HepG2 (cell line): ENCODE measurements around the gene NYNRIN. TPM values are rescaled to one million over a fixed set of nuclear protein-coding genes. Genes with fewer than 3 reads are reported as not detected.

ENCODE experiments used
- ARHGAP35 ChIP-seq: sonication (generic); formaldehyde crosslinking; IDR thresholded peaks from 2 replicates; pipeline ENCODE4 v1.9.0; 2022; ENCODE audit warnings: mild to moderate bottlenecking, inconsistent platforms, moderate library complexity, missing genetic modification reagents, borderline replicate concordance
- MEIS1 ChIP-seq: sonication (generic); formaldehyde crosslinking; IDR thresholded peaks from 2 replicates; pipeline ENCODE4 v1.9.0; 2021; ENCODE audit warnings: mild to moderate bottlenecking, missing genetic modification reagents, moderate library complexity, borderline replicate concordance
- NFE2 ChIP-seq: sonication (generic); formaldehyde crosslinking; IDR thresholded peaks from 2 replicates; pipeline ENCODE4 v1.4.0; 2020; ENCODE audit warnings: missing genetic modification reagents
- NRL ChIP-seq: sonication (generic); formaldehyde crosslinking; IDR thresholded peaks from 2 replicates; pipeline ENCODE4 v1.5.0; 2020; ENCODE audit warnings: missing genetic modification reagents, mild to moderate bottlenecking, moderate library complexity, borderline replicate concordance
- POGZ ChIP-seq: sonication (generic); formaldehyde crosslinking; IDR thresholded peaks from 2 replicates; pipeline ENCODE4 v1.4.0; 2020; ENCODE audit warnings: mild to moderate bottlenecking, missing genetic modification reagents
- RARA ChIP-seq: IDR thresholded peaks from 2 replicates; pipeline ENCODE4 v1.6.1; 2016; ENCODE audit warnings: missing genetic modification reagents, missing compliant biosample characterization
- SNAI1 ChIP-seq: sonication (generic); formaldehyde crosslinking; IDR thresholded peaks from 2 replicates; pipeline ENCODE4 v1.5.0; 2020; ENCODE audit warnings: mild to moderate bottlenecking, missing genetic modification reagents, borderline replicate concordance
- ZNF20 ChIP-seq: sonication (generic); formaldehyde crosslinking; IDR thresholded peaks from 2 replicates; pipeline ENCODE4 v1.4.0; 2020; ENCODE audit warnings: mild to moderate bottlenecking, moderate library complexity, missing genetic modification reagents
- ZNF264 ChIP-seq: sonication (generic); formaldehyde crosslinking; IDR thresholded peaks from 2 replicates; pipeline ENCODE4 v1.4.0; 2020; ENCODE audit warnings: missing genetic modification reagents
- ZNF292 ChIP-seq: sonication (generic); formaldehyde crosslinking; IDR thresholded peaks from 2 replicates; pipeline ENCODE4 v1.8.1; 2022; ENCODE audit warnings: mild to moderate bottlenecking, low read depth, missing genetic modification reagents, borderline replicate concordance
- ZNF510 ChIP-seq: sonication (generic); formaldehyde crosslinking; IDR thresholded peaks from 2 replicates; pipeline ENCODE4 v1.4.0; 2020; ENCODE audit warnings: low read depth, mild to moderate bottlenecking, missing genetic modification reagents
- ZNF678 ChIP-seq: sonication (generic); formaldehyde crosslinking; IDR thresholded peaks from 2 replicates; pipeline ENCODE4 v1.4.0; 2020; ENCODE audit warnings: mild to moderate bottlenecking, missing genetic modification reagents
- polyA plus RNA-seq, 8 experiments: library from polyadenylated mRNA; depleted of rRNA in 3 of 8; stranded (reverse) in 7 of 8; unstranded in 1 of 8; fragments of >200 nt; fragmentation: Illumina TruSeq in 4 of 8; extraction: Trizol in 4 of 8; gene quantifications; 2 replicates each; pipeline versions ENCODE4 v1.2.1 to v1.2.3, GENCODE V29; 2011 to 2016; ENCODE audit warnings: low read depth in 4 of 8, missing spikeins in 1 of 8, mixed read lengths in 1 of 8; ENCODE audit not compliant: insufficient read depth in 1 of 8
- total RNA-seq, 5 experiments: library from RNA; depleted of rRNA; stranded (reverse); fragments of >200 nt; fragmentation: Illumina TruSeq; extraction: Trizol; gene quantifications; 2 replicates each; pipeline ENCODE4 v1.2.3, GENCODE V29; 2016; ENCODE audit warnings: low read depth in 1 of 5
- TF ChIP-seq, protein P1 (sequence below): sonication (generic); formaldehyde crosslinking; IDR thresholded peaks from 2 replicates; pipeline ENCODE4 v1.4.0; 2020; ENCODE audit warnings: missing genetic modification reagents
- TF ChIP-seq, protein P2 (sequence below): IDR thresholded peaks from 2 replicates; pipeline ENCODE4 v1.6.1; 2016
- TF ChIP-seq, protein P3 (sequence below): sonication (generic); formaldehyde crosslinking; IDR thresholded peaks from 2 replicates; pipeline ENCODE4; 2020; ENCODE audit warnings: missing genetic modification reagents, mild to moderate bottlenecking, borderline replicate concordance
- TF ChIP-seq, protein P4 (sequence below): sonication (generic); formaldehyde crosslinking; IDR thresholded peaks from 2 replicates; pipeline ENCODE4 v1.4.0; 2020; ENCODE audit warnings: missing genetic modification reagents

Gene NYNRIN
- total and polyA plus RNA-seq, 2 of the 13 experiments (the other 11 are each of a cell fraction or from before 2014, with no cell fraction given) = 0.63 to 1.1 TPM

DNA sequence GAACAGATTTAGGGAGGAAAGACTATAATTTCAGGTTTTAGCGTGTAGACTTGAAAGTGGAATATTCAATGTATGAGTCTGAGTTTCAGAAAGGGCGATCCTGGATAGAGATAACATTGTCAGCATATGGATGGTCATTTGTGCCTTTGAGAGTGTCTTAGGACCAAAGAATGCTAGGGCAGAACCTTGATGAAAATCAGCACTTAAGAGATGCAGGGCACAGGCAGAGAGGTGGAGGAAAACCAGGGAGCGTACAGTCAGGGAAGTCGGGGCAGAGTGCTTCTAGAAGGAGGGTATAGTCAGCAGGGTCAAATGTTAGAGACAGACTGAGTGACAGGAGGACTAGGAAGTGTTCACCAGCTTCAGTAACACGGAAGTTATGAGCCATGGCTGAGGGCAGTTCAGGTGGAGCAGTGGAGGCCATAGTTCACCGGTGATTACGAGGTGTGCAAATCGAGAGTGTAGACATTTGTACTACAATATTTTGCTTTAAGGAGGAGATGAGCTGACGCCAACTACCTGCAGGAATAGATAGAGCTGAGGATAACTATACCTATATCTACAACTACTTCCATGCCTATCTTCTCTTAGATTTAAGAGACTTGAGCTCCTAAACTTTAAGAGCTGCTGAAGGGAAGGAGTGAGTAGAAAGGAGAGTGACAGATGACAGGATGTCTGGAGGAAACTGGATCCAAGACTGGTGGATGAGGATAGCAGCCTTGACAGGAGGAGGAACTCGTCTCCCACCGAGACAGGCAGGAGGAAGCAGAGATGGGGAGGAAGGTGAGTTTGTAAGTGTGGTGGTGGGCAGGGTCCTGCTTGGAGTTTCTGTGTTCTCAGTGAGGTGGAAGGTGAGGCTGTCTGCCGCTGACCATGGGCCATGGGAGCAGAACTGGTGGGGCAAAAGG lies 24.1 kb downstream of the NYNRIN start (continued):
- TF ChIP-seq NFE2 (no peak), MEIS1 (CRISPR knock-in tag) (peak; percentile 65; the same call in 1 of the 2 replicates), ZNF292 (peak; percentile 34; the same call in 1 of the 2 replicates), NRL (CRISPR knock-in tag) (no peak), ZNF20 (CRISPR knock-in tag) (no peak), POGZ (CRISPR knock-in tag) (0 out of 2 replicates have a peak, but pooled peaks have one; percentile 11), ZNF678 (CRISPR knock-in tag) (0 out of 2 replicates have a peak, but pooled peaks have one; percentile 24), ARHGAP35 (CRISPR knock-in tag) (peak; percentile 35; the same call in 1 of the 2 replicates), ZNF264 (CRISPR knock-in tag) (no peak), ZNF510 (CRISPR knock-in tag) (no peak), SNAI1 (CRISPR knock-in tag) (no peak), RARA (CRISPR knock-in tag) (0 out of 2 replicates have a peak, but pooled peaks have one; percentile 43)
- TF ChIP-seq, protein P1, sequence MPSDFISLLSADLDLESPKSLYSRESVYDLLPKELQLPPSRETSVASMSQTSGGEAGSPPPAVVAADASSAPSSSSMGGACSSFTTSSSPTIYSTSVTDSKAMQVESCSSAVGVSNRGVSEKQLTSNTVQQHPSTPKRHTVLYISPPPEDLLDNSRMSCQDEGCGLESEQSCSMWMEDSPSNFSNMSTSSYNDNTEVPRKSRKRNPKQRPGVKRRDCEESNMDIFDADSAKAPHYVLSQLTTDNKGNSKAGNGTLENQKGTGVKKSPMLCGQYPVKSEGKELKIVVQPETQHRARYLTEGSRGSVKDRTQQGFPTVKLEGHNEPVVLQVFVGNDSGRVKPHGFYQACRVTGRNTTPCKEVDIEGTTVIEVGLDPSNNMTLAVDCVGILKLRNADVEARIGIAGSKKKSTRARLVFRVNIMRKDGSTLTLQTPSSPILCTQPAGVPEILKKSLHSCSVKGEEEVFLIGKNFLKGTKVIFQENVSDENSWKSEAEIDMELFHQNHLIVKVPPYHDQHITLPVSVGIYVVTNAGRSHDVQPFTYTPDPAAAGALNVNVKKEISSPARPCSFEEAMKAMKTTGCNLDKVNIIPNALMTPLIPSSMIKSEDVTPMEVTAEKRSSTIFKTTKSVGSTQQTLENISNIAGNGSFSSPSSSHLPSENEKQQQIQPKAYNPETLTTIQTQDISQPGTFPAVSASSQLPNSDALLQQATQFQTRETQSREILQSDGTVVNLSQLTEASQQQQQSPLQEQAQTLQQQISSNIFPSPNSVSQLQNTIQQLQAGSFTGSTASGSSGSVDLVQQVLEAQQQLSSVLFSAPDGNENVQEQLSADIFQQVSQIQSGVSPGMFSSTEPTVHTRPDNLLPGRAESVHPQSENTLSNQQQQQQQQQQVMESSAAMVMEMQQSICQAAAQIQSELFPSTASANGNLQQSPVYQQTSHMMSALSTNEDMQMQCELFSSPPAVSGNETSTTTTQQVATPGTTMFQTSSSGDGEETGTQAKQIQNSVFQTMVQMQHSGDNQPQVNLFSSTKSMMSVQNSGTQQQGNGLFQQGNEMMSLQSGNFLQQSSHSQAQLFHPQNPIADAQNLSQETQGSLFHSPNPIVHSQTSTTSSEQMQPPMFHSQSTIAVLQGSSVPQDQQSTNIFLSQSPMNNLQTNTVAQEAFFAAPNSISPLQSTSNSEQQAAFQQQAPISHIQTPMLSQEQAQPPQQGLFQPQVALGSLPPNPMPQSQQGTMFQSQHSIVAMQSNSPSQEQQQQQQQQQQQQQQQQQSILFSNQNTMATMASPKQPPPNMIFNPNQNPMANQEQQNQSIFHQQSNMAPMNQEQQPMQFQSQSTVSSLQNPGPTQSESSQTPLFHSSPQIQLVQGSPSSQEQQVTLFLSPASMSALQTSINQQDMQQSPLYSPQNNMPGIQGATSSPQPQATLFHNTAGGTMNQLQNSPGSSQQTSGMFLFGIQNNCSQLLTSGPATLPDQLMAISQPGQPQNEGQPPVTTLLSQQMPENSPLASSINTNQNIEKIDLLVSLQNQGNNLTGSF = no peak
- TF ChIP-seq, protein P2, sequence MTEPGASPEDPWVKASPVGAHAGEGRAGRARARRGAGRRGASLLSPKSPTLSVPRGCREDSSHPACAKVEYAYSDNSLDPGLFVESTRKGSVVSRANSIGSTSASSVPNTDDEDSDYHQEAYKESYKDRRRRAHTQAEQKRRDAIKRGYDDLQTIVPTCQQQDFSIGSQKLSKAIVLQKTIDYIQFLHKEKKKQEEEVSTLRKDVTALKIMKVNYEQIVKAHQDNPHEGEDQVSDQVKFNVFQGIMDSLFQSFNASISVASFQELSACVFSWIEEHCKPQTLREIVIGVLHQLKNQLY = no peak
- TF ChIP-seq, protein P3, sequence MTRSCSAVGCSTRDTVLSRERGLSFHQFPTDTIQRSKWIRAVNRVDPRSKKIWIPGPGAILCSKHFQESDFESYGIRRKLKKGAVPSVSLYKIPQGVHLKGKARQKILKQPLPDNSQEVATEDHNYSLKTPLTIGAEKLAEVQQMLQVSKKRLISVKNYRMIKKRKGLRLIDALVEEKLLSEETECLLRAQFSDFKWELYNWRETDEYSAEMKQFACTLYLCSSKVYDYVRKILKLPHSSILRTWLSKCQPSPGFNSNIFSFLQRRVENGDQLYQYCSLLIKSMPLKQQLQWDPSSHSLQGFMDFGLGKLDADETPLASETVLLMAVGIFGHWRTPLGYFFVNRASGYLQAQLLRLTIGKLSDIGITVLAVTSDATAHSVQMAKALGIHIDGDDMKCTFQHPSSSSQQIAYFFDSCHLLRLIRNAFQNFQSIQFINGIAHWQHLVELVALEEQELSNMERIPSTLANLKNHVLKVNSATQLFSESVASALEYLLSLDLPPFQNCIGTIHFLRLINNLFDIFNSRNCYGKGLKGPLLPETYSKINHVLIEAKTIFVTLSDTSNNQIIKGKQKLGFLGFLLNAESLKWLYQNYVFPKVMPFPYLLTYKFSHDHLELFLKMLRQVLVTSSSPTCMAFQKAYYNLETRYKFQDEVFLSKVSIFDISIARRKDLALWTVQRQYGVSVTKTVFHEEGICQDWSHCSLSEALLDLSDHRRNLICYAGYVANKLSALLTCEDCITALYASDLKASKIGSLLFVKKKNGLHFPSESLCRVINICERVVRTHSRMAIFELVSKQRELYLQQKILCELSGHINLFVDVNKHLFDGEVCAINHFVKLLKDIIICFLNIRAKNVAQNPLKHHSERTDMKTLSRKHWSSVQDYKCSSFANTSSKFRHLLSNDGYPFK (CRISPR knock-in tag) = no peak
- TF ChIP-seq, protein P4, sequence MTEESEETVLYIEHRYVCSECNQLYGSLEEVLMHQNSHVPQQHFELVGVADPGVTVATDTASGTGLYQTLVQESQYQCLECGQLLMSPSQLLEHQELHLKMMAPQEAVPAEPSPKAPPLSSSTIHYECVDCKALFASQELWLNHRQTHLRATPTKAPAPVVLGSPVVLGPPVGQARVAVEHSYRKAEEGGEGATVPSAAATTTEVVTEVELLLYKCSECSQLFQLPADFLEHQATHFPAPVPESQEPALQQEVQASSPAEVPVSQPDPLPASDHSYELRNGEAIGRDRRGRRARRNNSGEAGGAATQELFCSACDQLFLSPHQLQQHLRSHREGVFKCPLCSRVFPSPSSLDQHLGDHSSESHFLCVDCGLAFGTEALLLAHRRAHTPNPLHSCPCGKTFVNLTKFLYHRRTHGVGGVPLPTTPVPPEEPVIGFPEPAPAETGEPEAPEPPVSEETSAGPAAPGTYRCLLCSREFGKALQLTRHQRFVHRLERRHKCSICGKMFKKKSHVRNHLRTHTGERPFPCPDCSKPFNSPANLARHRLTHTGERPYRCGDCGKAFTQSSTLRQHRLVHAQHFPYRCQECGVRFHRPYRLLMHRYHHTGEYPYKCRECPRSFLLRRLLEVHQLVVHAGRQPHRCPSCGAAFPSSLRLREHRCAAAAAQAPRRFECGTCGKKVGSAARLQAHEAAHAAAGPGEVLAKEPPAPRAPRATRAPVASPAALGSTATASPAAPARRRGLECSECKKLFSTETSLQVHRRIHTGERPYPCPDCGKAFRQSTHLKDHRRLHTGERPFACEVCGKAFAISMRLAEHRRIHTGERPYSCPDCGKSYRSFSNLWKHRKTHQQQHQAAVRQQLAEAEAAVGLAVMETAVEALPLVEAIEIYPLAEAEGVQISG = 0 out of 2 replicates have a peak, but pooled peaks have one; percentile 34
